Measurements from ENCODE around the gene BICD2.
"Not testable (repeated sequence)": the region's sequence is repeated elsewhere in the genome, so short reads cannot be mapped to it uniquely, and the experiment has no call there.

The BICD2 gene

GRCh38 chr9:92764381-92764987 is at the start of gene BICD2:
Gene BICD2 (minus strand): TSS chr9:92764833. CDS start chr9:92764744, 89 bp downstream.
- in situ Hi-C loops (cut with HindIII; ENCODE audit: low pct_unique_long_range_greater_than_20kb, low sequenced_read_pairs): no loop called here
- TF ChIP-seq JUND (IDR thresholded peaks at IDR 0.05; ENCODE audit: low read depth): no peak
- no peak for DNase-seq (ENCODE audit: low read depth in 1 of 2, low spot score in 1 of 2)

GRCh38 chr9:92809629-92810326 is 45.1 kb upstream of the BICD2 start:
- DNase-seq (ENCODE audit: low read depth in 1 of 2, low spot score in 1 of 2); in situ Hi-C loops (cut with HindIII; ENCODE audit: low pct_unique_long_range_greater_than_20kb, low sequenced_read_pairs): not testable (repeated sequence)

- no peak for TF ChIP-seq JUND (IDR thresholded peaks at IDR 0.05; ENCODE audit: low read depth)
- peak; percentile 48 to 79 for DNase-seq (ENCODE audit: low read depth in 1 of 2, low spot score in 1 of 2)
- in situ Hi-C loops (cut with HindIII; ENCODE audit: low pct_unique_long_range_greater_than_20kb, low sequenced_read_pairs): no loop called here
These were observed 44.3 kb upstream of the BICD2 start for GRCh38 chr9:92808726-92809451.

GRCh38 chr9:92807757-92808725 is 43.4 kb upstream of the BICD2 start:
- in situ Hi-C loops (cut with HindIII; ENCODE audit: low pct_unique_long_range_greater_than_20kb, low sequenced_read_pairs): no loop called here
- TF ChIP-seq JUND (IDR thresholded peaks at IDR 0.05; ENCODE audit: low read depth): no peak
- no peak for DNase-seq (ENCODE audit: low read depth in 1 of 2, low spot score in 1 of 2)

GRCh38 chr9:92807031-92807756 is 42.6 kb upstream of the BICD2 start:
- no peak for DNase-seq (ENCODE audit: low read depth in 1 of 2, low spot score in 1 of 2)

DNA sequence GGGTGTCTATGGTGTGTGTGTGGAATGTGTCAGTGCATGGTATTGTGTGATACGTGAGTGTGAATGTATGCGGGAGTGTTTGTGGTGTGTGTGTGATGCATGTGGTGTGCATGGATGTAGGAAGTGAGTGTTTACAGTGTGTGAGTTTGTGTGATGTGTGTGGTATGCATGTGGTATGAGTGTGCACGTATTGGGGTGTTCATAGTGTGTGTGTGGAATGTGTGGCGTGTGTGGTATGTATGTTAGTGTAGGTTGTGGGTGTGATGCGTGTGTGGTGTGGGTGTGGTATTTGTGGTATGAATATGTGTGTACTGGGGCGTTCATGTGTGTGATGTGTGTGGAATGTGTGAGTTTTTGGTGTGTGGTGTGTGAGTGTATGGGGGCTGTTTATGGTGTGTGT is 40.1 kb upstream of the BICD2 start:
- TF ChIP-seq JUND (IDR thresholded peaks at IDR 0.05; ENCODE audit: low read depth): no peak
- in situ Hi-C loops (cut with HindIII; ENCODE audit: low pct_unique_long_range_greater_than_20kb, low sequenced_read_pairs): no loop called here

More at GRCh38 chr9:92807031-92807756, 42.6 kb upstream of the BICD2 start:
- in situ Hi-C loops (cut with HindIII; ENCODE audit: low pct_unique_long_range_greater_than_20kb, low sequenced_read_pairs): no loop called here
- TF ChIP-seq JUND (IDR thresholded peaks at IDR 0.05; ENCODE audit: low read depth): no peak

DNA sequence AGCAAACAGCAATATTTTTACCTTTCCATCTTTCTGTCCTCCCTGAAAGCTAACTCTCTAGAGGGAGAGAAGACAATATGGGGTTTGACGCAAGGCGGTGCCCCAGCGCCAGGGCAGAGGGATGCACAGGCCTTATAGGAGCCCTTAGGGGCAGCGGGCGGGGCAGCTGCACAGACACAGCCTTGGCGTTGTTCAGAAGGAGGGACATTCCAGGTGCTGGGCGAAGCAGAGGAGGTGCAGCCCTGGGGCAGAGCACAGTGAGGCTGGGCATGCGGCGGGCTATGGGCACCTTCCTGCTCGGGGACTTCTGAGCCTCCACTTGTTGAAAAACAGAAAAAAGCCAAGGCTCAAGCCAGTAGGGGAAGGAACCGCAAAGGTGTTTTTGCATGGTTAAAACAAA is 33.7 kb upstream of the BICD2 start:
- DNase-seq (ENCODE audit: low read depth in 1 of 2, low spot score in 1 of 2): no peak
- in situ Hi-C loops (cut with HindIII; ENCODE audit: low pct_unique_long_range_greater_than_20kb, low sequenced_read_pairs): no loop called here
- no peak for TF ChIP-seq JUND (IDR thresholded peaks at IDR 0.05; ENCODE audit: low read depth)

More for the DNA sequence above, 40.1 kb upstream of the BICD2 start:
- no peak for DNase-seq (ENCODE audit: low read depth in 1 of 2, low spot score in 1 of 2)

DNA sequence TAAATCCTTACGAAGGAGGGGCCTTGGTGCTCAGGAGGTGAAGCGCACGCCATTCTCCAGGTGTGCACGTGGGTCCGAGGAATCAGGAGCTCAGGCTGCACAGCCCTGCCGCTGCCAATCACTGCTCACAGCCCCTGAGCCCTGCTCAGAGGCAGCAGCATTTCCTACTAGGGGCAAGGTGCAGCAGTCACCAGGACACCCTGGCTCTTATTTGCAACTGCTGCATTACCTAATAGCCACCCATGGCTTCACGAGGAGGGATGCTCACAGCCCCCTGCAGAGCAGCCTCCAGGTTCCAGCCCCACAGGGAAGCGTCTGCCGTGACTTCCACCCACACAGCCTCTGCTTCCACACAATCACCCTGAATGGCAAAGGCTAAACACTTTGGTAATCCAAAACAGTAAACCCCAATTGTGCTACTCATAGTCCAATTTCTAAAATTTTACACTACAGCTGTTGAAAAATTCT is 31.7 kb upstream of the BICD2 start:
- in situ Hi-C loops (cut with HindIII; ENCODE audit: low pct_unique_long_range_greater_than_20kb, low sequenced_read_pairs); DNase-seq (ENCODE audit: low read depth in 1 of 2, low spot score in 1 of 2): not testable (repeated sequence)

DNA sequence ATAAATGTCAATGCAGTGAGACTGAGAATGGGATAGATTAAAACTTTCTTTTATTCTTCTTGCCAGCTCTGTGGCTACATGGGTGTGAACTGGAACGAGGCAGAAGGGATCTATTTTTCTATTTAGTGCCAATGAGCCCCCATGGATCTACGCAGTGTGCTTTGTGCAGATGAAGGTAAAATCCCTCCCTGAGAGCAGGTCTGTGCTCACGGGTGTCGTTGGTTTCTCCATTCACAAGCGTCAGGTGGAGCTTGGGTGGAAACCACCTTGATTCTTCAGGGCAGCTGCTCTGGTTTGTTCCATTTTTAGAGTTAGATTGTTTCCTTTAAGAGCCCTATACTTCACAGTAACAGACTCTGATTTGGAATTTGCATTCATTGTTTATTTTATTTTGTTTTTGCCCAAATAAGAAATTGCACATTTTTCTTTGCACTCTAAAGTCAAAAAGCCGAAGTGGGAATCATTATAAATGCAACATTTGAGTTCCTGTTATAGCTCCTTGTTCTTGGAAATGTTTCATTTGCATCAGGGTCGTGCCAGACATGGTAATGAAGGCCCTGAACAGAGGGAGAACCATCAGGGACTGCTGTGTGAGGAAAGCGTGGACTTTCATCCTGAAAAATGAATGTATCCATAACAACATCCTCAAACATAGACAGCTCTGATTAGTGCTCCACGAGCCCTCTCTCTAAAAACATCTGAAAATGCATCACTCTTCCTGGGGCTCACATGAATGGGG is 31.1 kb upstream of the BICD2 start:
- in situ Hi-C loops (cut with HindIII; ENCODE audit: low pct_unique_long_range_greater_than_20kb, low sequenced_read_pairs): no loop called here
- DNase-seq (ENCODE audit: low read depth in 1 of 2, low spot score in 1 of 2): no peak
- TF ChIP-seq JUND (IDR thresholded peaks at IDR 0.05; ENCODE audit: low read depth): no peak

DNA sequence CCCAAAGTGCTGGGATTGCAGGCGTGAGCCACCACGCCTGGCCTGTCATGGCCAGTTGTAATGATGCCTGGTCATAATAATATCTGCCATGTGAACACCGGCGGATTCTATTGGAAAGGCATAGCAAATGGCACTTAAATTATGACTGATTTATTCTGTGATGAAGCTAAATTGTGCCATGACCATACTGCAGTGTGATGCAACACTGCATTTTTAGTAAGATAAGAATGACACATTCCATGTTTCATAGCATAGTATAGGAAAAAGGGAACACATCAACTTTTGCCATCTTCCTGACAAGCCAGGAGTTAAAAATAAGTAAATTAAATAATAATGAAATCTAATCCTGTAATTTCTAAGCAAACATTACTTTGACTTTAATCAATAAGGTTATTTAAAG is 30.4 kb upstream of the BICD2 start:
- TF ChIP-seq JUND (IDR thresholded peaks at IDR 0.05; ENCODE audit: low read depth): no peak
- in situ Hi-C loops (cut with HindIII; ENCODE audit: low pct_unique_long_range_greater_than_20kb, low sequenced_read_pairs): no loop called here
- no peak for DNase-seq (ENCODE audit: low read depth in 1 of 2, low spot score in 1 of 2)

GRCh38 chr9:92794426-92794825 is 29.8 kb upstream of the BICD2 start:
- no peak for DNase-seq (ENCODE audit: low read depth in 1 of 2, low spot score in 1 of 2)
- in situ Hi-C loops (cut with HindIII; ENCODE audit: low pct_unique_long_range_greater_than_20kb, low sequenced_read_pairs): no loop called here
- TF ChIP-seq JUND (IDR thresholded peaks at IDR 0.05; ENCODE audit: low read depth): no peak
